OCI-LY1 (cell line): ENCODE measurements around the gene CXorf49.
"Not testable (repeated sequence)": the region's sequence is repeated elsewhere in the genome, so short reads cannot be mapped to it uniquely, and the experiment has no call there.

ENCODE experiments used
- CTCF ChIP-seq: fragments of 200-600 bp; sonication (generic), shearing (Covaris generic); IDR thresholded peaks from 2 replicates; pipeline ENCODE4 v1.5.1; 2017; ENCODE audit warnings: mild to moderate bottlenecking, antibody characterized with exemption, low read length, moderate library complexity, mixed read lengths
- EZH2 ChIP-seq: fragments of 200-600 bp; sonication (generic), shearing (Covaris generic); IDR thresholded peaks from 2 replicates; pipeline ENCODE4 v1.8.0; 2017; ENCODE audit warnings: borderline replicate concordance, mixed run types, mild to moderate bottlenecking, antibody characterized with exemption, low read length, moderate library complexity, mixed read lengths

GRCh38 chrX:71714064-71714463 lies 4.0 kb downstream of the CXorf49 start:
- not testable (repeated sequence) for TF ChIP-seq CTCF, EZH2
